HepG2 (cell line): ENCODE results near the gene PLEKHN1.

Experiments used
- ARID3A ChIP-seq: IDR thresholded peaks from 2 replicates; pipeline ENCODE4 v1.6.1; 2012; ENCODE audit warnings: low read depth, low read length, improper control_type of control experiment
- CTCF ChIP-seq: sonication (generic); formaldehyde crosslinking; IDR thresholded peaks from 2 replicates; pipeline ENCODE4 v1.5.0; 2020; ENCODE audit warnings: mild to moderate bottlenecking, missing genetic modification reagents, moderate library complexity
- JUN ChIP-seq: sonication (generic); formaldehyde crosslinking; IDR thresholded peaks from 2 replicates; pipeline ENCODE4 v1.4.0; 2020; ENCODE audit warnings: mild to moderate bottlenecking, missing genetic modification reagents
- KLF9 ChIP-seq: IDR thresholded peaks from 2 replicates; pipeline ENCODE4 v1.6.1; 2016; ENCODE audit warnings: low read depth
- NFE2L1 ChIP-seq: sonication (generic); formaldehyde crosslinking; IDR thresholded peaks from 2 replicates; pipeline ENCODE4 v1.4.0; 2020; ENCODE audit warnings: missing genetic modification reagents, mild to moderate bottlenecking, borderline replicate concordance
- NFIC ChIP-seq: IDR thresholded peaks from 2 replicates; pipeline ENCODE4 v1.6.1; 2012; ENCODE audit warnings: mild to moderate bottlenecking, low read length, inconsistent platforms
- RBAK ChIP-seq: sonication (generic); formaldehyde crosslinking; IDR thresholded peaks from 2 replicates; pipeline ENCODE4 v1.5.1; 2020; ENCODE audit warnings: mild to moderate bottlenecking, missing genetic modification reagents
- REST ChIP-seq, 2 experiments: IDR thresholded peaks; 2 replicates each; pipeline ENCODE4 v1.6.1; 2011 to 2012; ENCODE audit warnings: low read length in 2 of 2, borderline replicate concordance in 1 of 2, low read depth in 1 of 2, mild to moderate bottlenecking in 1 of 2, moderate library complexity in 1 of 2
- SIN3A ChIP-seq: IDR thresholded peaks from 2 replicates; pipeline ENCODE4 v1.6.1; 2011; ENCODE audit warnings: low read depth, mild to moderate bottlenecking, control low read depth, low read length, borderline replicate concordance

- no peak for TF ChIP-seq KLF9 (CRISPR knock-in tag)
- TF ChIP-seq JUN (CRISPR knock-in tag), result no peak
- no peak for TF ChIP-seq CTCF
- no peak for TF ChIP-seq SIN3A
- no peak for TF ChIP-seq NFIC
- TF ChIP-seq NFE2L1 (CRISPR knock-in tag), result no peak
- TF ChIP-seq ARID3A, result no peak
- TF ChIP-seq REST (IDR thresholded peaks at IDR 0.05; ENCODE audit: borderline replicate concordance in 1 of 2, low read depth in 1 of 2, low read length in 2 of 2), result no peak
- no peak for TF ChIP-seq RBAK (CRISPR knock-in tag)
Observed at GRCh38 chr1:918843-919242, 47.4 kb upstream of the PLEKHN1 start.
